ENCODE measurements around the gene GBP1. TPM values are rescaled to one million over a fixed set of nuclear protein-coding genes. Genes with fewer than 3 reads are reported as not detected.

The GBP1 gene
- total RNA-seq, 1 donor from 2014 or later, result 62.5 TPM

GRCh38 chr1:89060091-89060490 lies 4.9 kb downstream of the GBP1 start:
- H3K27me3 ChIP-seq (ENCODE audit: insufficient read depth, low read length), result no peaks in the 10 kb centered on the region
- Mint-ChIP-seq H3K4me3 (ENCODE audit: unreplicated experiment) (peak overlapping the region; percentile 66), H3K4me1 (ENCODE audit: low read depth, unreplicated experiment) (peaks cover 17% of the 10 kb centered on the region), H3K27ac (ENCODE audit: unreplicated experiment) (peak overlapping the region; percentile 62), H3K9me3 (ENCODE audit: unreplicated experiment) (no peaks in the 10 kb centered on the region), H3K36me3 (ENCODE audit: low read depth, unreplicated experiment) (peaks cover 17% of the 10 kb centered on the region), H3K27me3 (ENCODE audit: low read depth, unreplicated experiment) (no peaks in the 10 kb centered on the region)
- peaks cover 13% of the 10 kb centered on the region for H3K79me2 ChIP-seq (ENCODE audit: insufficient read depth, low read length)
- no peak overlapping the region for H3K4me3 ChIP-seq (ENCODE audit: insufficient read depth, low read depth, low read length)
- H2AFZ ChIP-seq (ENCODE audit: low read depth, low read length), result no peak overlapping the region
- FAIRE-seq (no peak), DNase-seq (ENCODE audit: low read depth) (no peak)
- H3K9ac ChIP-seq (ENCODE audit: low read length), result no peak overlapping the region
- H3K9me3 ChIP-seq (ENCODE audit: insufficient read depth, low read depth, low read length), result no peaks in the 10 kb centered on the region
- TF ChIP-seq CTCF (IDR thresholded peaks at IDR 0.05; ENCODE audit: insufficient read depth, low read depth, low read length) (no peak), EZH2 (IDR thresholded peaks at IDR 0.05; ENCODE audit: insufficient read depth, low read length) (no peak)
- peak overlapping the region; percentile 17 for H3K4me2 ChIP-seq (ENCODE audit: low read length)
- H4K20me1 ChIP-seq (ENCODE audit: insufficient read depth, low read length), result peaks cover 3% of the 10 kb centered on the region
- H3K27ac ChIP-seq (ENCODE audit: low read depth, low read length), result no peak overlapping the region
- H3K36me3 ChIP-seq (ENCODE audit: insufficient read depth, low read length), result peaks cover 16% of the 10 kb centered on the region
- no peaks in the 10 kb centered on the region for H3K4me1 ChIP-seq (ENCODE audit: insufficient read depth, low read length)

DNA sequence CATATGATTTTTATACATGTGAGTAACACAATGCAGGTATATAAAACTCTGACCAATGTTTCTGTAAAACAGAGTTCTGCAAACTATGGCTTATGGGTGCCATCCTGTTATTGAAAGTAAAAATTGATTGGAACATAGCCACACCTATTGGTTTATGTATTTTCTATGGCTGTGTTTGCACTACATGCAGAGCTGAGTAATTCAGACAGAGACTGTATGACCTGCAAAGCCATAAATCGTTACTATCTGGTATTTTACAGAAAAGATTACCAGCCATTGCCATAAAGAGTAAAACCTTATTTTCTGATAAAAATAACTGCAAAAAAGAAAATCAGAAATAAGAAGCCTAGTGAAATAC lies 13.1 kb downstream of the GBP1 start:
- Histone ChIP-seq H3K4me2 (ENCODE audit: low read length) (no peak overlapping the region), H3K36me3 (ENCODE audit: insufficient read depth, low read length) (peaks cover 17% of the 10 kb centered on the region), H2AFZ (ENCODE audit: low read depth, low read length) (no peak overlapping the region), H4K20me1 (ENCODE audit: insufficient read depth, low read length) (peaks cover 3% of the 10 kb centered on the region), H3K27ac (ENCODE audit: low read depth, low read length) (no peak overlapping the region), H3K9me3 (ENCODE audit: insufficient read depth, low read depth, low read length) (no peaks in the 10 kb centered on the region), H3K4me1 (ENCODE audit: insufficient read depth, low read length) (peaks cover 4% of the 10 kb centered on the region), H3K9ac (ENCODE audit: low read length) (no peak overlapping the region), H3K4me3 (ENCODE audit: insufficient read depth, low read depth, low read length) (no peak overlapping the region), H3K79me2 (ENCODE audit: insufficient read depth, low read length) (no peaks in the 10 kb centered on the region), H3K27me3 (ENCODE audit: insufficient read depth, low read length) (no peaks in the 10 kb centered on the region)
- Mint-ChIP-seq H3K27me3 (ENCODE audit: low read depth, unreplicated experiment) (no peaks in the 10 kb centered on the region), H3K4me3 (ENCODE audit: unreplicated experiment) (no peak overlapping the region), H3K36me3 (ENCODE audit: low read depth, unreplicated experiment) (peaks cover 11% of the 10 kb centered on the region), H3K9me3 (ENCODE audit: unreplicated experiment) (no peaks in the 10 kb centered on the region), H3K27ac (ENCODE audit: unreplicated experiment) (no peak overlapping the region), H3K4me1 (ENCODE audit: low read depth, unreplicated experiment) (no peaks in the 10 kb centered on the region)
- no peak for FAIRE-seq
- no peak for DNase-seq (ENCODE audit: low read depth)
- TF ChIP-seq EZH2 (IDR thresholded peaks at IDR 0.05; ENCODE audit: insufficient read depth, low read length), result no peak
- TF ChIP-seq CTCF (IDR thresholded peaks at IDR 0.05; ENCODE audit: insufficient read depth, low read depth, low read length), result no peak

DNA sequence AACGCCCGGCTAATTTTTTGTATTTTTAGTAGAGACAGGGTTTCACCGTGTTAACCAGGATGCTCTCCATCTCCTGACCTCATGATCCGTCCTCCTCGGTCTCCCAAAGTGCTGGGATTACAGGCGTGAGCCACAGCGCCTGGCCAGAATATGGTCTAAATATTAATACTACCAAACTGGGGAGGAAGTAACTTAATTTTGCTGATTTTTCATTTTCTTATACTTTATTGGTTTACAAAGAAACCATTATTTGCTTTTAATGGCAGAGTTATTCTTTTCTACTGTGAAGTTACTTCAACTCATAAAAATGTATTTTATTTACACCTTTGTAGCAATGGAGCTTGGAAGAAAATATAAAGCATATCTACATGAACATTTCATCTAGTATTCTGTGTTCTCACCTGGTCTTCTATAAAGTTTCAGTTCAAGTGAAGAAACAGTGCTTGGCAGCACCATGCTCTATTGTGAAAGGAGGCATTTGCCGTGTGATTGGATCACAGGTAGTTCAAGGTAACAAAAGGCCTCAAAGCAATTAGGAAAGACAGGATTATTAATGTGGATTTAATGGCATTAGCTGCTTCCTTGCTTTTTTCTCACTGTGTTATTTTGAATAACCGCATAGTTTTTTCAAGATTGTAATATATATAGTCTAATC lies 13.6 kb downstream of the GBP1 start:
- Histone ChIP-seq H2AFZ (ENCODE audit: low read depth, low read length) (no peak overlapping the region), H3K4me3 (ENCODE audit: insufficient read depth, low read depth, low read length) (no peak overlapping the region), H3K4me1 (ENCODE audit: insufficient read depth, low read length) (peaks cover 4% of the 10 kb centered on the region), H4K20me1 (ENCODE audit: insufficient read depth, low read length) (peaks cover 3% of the 10 kb centered on the region), H3K79me2 (ENCODE audit: insufficient read depth, low read length) (no peaks in the 10 kb centered on the region), H3K27me3 (ENCODE audit: insufficient read depth, low read length) (no peaks in the 10 kb centered on the region), H3K27ac (ENCODE audit: low read depth, low read length) (no peak overlapping the region), H3K9ac (ENCODE audit: low read length) (no peak overlapping the region), H3K4me2 (ENCODE audit: low read length) (no peak overlapping the region), H3K36me3 (ENCODE audit: insufficient read depth, low read length) (peaks cover 14% of the 10 kb centered on the region), H3K9me3 (ENCODE audit: insufficient read depth, low read depth, low read length) (no peaks in the 10 kb centered on the region)
- Mint-ChIP-seq H3K4me1 (ENCODE audit: low read depth, unreplicated experiment) (no peaks in the 10 kb centered on the region), H3K9me3 (ENCODE audit: unreplicated experiment) (no peaks in the 10 kb centered on the region), H3K27ac (ENCODE audit: unreplicated experiment) (no peak overlapping the region), H3K36me3 (ENCODE audit: low read depth, unreplicated experiment) (peaks cover 9% of the 10 kb centered on the region), H3K4me3 (ENCODE audit: unreplicated experiment) (no peak overlapping the region), H3K27me3 (ENCODE audit: low read depth, unreplicated experiment) (no peaks in the 10 kb centered on the region)
- TF ChIP-seq CTCF (IDR thresholded peaks at IDR 0.05; ENCODE audit: insufficient read depth, low read depth, low read length) (no peak), EZH2 (IDR thresholded peaks at IDR 0.05; ENCODE audit: insufficient read depth, low read length) (no peak)
- FAIRE-seq (no peak), DNase-seq (ENCODE audit: low read depth) (no peak)

Data from astrocyte (in vitro differentiated cells and primary cell).